K562 (cell line): ENCODE results near the gene CTSW. TPM values are rescaled to one million over a fixed set of nuclear protein-coding genes. Genes with fewer than 3 reads are reported as not detected.

ENCODE experiments used
- ARID4B ChIP-seq: sonication (generic); formaldehyde crosslinking; IDR thresholded peaks from 2 replicates; pipeline ENCODE4 v1.8.0; 2022; ENCODE audit warnings: mild to moderate bottlenecking, missing genetic modification reagents
- NCOR1 ChIP-seq: fragments of 450-650 bp; IDR thresholded peaks from 2 replicates; pipeline ENCODE4 v1.6.1; 2016; ENCODE audit warnings: mild to moderate bottlenecking, moderate library complexity
- NKRF ChIP-seq: fragments of 450-650 bp; IDR thresholded peaks from 2 replicates; pipeline ENCODE4 v1.6.1; 2016; ENCODE audit warnings: borderline replicate concordance
- YY1 ChIP-seq, 3 experiments: IDR thresholded peaks; 2 replicates each; pipeline ENCODE4 v1.6.1; 2011; ENCODE audit warnings: low read length in 2 of 3, mild to moderate bottlenecking in 2 of 3, moderate library complexity in 2 of 3, borderline replicate concordance in 1 of 3, control low read depth in 1 of 3, low read depth in 1 of 3; ENCODE audit not compliant: insufficient read depth in 3 of 3, insufficient replicate concordance in 2 of 3, control insufficient read depth in 1 of 3, insufficient read length in 1 of 3; ENCODE audit errors: extremely low read depth in 1 of 3
- polyA plus RNA-seq, 8 experiments: library from polyadenylated mRNA; depleted of rRNA in 4 of 8; stranded (reverse) in 5 of 8; unstranded in 3 of 8; fragments of >200 nt; fragmentation: Nextera tagmentation in 2 of 8; fragmentation: Illumina TruSeq in 1 of 8; extraction: Ambion mirVana in 2 of 8; extraction: Trizol in 1 of 8; gene quantifications; 2 replicates each; pipeline versions ENCODE4 v1.2.1 to v1.2.3, GENCODE V29; 2011 to 2014; ENCODE audit warnings: inconsistent platforms in 1 of 8, missing spikeins in 1 of 8
- total RNA-seq, 7 experiments: library from RNA; depleted of rRNA in 6 of 7; stranded (reverse); fragments of >200 nt in 6 of 7; fragmentation: Illumina TruSeq in 2 of 7; extraction: Trizol in 2 of 7; gene quantifications; 2 replicates each; pipeline versions ENCODE4 v1.2.1 to v1.2.3, GENCODE V29; 2011 to 2021; ENCODE audit warnings: low replicate concordance in 1 of 7
- TF ChIP-seq, protein P1 (sequence below), 2 experiments: fragments of 450-650 bp; conservative IDR thresholded peaks; 2 replicates each; pipeline ENCODE4 v1.6.1; 2017; ENCODE audit warnings: mild to moderate bottlenecking in 2 of 2, moderate library complexity in 2 of 2

The CTSW gene
- total and polyA plus RNA-seq, 9 of the 15 experiments (the other 6 are each of a cell fraction or from before 2014, with no cell fraction given): 0.04 TPM; not detected in 8

- TF ChIP-seq YY1 (IDR thresholded peaks at IDR 0.05; ENCODE audit: borderline replicate concordance in 1 of 3, control insufficient read depth in 1 of 3, extremely low read depth in 1 of 3, insufficient read depth in 3 of 3, insufficient read length in 1 of 3, insufficient replicate concordance in 2 of 3, low read depth in 1 of 3, low read length in 2 of 3): no peak
- TF ChIP-seq NCOR1: no peak
- peak; percentile 65 for TF ChIP-seq ARID4B (CRISPR knock-in tag)
- TF ChIP-seq NKRF: peak; percentile 98
- TF ChIP-seq, protein P1, sequence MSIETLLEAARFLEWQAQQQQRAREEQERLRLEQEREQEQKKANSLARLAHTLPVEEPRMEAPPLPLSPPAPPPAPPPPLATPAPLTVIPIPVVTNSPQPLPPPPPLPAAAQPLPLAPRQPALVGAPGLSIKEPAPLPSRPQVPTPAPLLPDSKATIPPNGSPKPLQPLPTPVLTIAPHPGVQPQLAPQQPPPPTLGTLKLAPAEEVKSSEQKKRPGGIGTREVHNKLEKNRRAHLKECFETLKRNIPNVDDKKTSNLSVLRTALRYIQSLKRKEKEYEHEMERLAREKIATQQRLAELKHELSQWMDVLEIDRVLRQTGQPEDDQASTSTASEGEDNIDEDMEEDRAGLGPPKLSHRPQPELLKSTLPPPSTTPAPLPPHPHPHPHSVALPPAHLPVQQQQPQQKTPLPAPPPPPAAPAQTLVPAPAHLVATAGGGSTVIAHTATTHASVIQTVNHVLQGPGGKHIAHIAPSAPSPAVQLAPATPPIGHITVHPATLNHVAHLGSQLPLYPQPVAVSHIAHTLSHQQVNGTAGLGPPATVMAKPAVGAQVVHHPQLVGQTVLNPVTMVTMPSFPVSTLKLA (conservative IDR thresholded peaks at IDR 0.05): peak; percentile 98 to 99
These were observed 22.7 kb upstream of the CTSW start (continued) for GRCh38 chr11:65856689-65857499.
